ENCODE measurements around the gene SCGB3A2.

DNA sequence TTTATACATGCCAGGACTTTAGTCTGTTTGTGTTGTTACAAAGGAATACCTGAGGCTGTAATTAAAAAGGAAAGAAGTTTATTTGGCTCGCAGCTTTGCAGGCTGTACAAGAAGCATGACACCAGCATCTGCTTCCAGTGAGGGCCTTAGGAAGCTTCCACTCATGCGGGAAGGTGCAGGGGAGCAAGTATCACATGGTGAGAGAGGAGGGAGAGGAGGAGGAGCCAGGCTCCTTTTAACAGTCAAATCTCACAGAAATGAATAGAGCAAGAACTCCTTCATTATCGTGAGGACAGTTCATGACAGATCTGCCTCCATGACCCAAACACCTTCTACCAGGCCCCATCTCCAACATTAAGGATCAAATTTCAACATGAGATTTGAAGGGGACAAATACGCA, 46.5 kb downstream of the SCGB3A2 start:
- TF ChIP-seq, protein P1, sequence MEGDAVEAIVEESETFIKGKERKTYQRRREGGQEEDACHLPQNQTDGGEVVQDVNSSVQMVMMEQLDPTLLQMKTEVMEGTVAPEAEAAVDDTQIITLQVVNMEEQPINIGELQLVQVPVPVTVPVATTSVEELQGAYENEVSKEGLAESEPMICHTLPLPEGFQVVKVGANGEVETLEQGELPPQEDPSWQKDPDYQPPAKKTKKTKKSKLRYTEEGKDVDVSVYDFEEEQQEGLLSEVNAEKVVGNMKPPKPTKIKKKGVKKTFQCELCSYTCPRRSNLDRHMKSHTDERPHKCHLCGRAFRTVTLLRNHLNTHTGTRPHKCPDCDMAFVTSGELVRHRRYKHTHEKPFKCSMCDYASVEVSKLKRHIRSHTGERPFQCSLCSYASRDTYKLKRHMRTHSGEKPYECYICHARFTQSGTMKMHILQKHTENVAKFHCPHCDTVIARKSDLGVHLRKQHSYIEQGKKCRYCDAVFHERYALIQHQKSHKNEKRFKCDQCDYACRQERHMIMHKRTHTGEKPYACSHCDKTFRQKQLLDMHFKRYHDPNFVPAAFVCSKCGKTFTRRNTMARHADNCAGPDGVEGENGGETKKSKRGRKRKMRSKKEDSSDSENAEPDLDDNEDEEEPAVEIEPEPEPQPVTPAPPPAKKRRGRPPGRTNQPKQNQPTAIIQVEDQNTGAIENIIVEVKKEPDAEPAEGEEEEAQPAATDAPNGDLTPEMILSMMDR (IDR thresholded peaks at IDR 0.05) = no peak
- TF ChIP-seq GABPA (IDR thresholded peaks at IDR 0.05; ENCODE audit: low read depth) (no peak), USF1 (IDR thresholded peaks at IDR 0.05; ENCODE audit: borderline replicate concordance, low read depth) (no peak), TEAD4 (IDR thresholded peaks at IDR 0.05; ENCODE audit: borderline replicate concordance, insufficient read depth) (no peak), POLR2AphosphoS5 (IDR thresholded peaks at IDR 0.05; ENCODE audit: low read depth, low read length) (no peak), EP300 (IDR thresholded peaks at IDR 0.05; ENCODE audit: borderline replicate concordance in 1 of 2, low read depth in 1 of 2, low read length in 1 of 2) (no peak)

Measured in SK-N-SH (cell line).